ENCODE data around the gene SPTBN2. TPM values are rescaled to one million over a fixed set of nuclear protein-coding genes. Genes with fewer than 3 reads are reported as not detected.

The SPTBN2 gene
- total RNA-seq, 1 experiment from 2014 or later = 51.0 TPM

DNA sequence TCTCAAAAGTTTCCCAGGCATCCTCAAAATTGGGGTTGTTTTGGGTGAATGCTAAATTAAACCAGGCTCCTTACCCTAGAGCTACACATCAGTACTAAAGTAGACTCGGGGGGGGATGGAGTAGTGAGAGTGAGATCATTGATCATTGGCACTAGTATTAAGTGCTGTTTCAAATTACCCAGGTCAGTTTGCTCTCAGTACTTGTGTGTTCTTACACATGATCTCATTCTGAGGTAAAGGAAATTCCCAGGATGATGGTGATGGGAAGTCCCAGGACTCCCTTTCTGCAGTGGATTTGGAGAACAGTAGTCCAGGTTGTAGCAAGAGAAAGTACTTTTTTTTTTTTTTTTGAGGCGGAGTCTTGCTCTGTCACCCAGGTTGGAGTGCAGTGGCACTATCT lies 78.0 kb downstream of the SPTBN2 start:
- no peaks in the 10 kb centered on the region for H3K9me3 ChIP-seq (ENCODE audit: insufficient read depth, low read depth)
- peaks cover 82% of the 10 kb centered on the region; the same call in 1 of the 2 replicates for H3F3A ChIP-seq (ENCODE audit: insufficient read depth, low read depth)
- no peak overlapping the region for H3K4me2 ChIP-seq
- no peak overlapping the region for H2AFZ ChIP-seq
- H3K36me3 ChIP-seq (ENCODE audit: low read depth) = peaks cover 29% of the 10 kb centered on the region
- no peak overlapping the region for H3K4me3 ChIP-seq
- POLR2A ChIA-PET (ENCODE audit: unreplicated experiment) = no interaction called here
- no peaks in the 10 kb centered on the region for H3K4me1 ChIP-seq (replicated peaks; ENCODE audit: insufficient read depth)
- H3K27ac ChIP-seq = no peak overlapping the region
- CTCF ChIA-PET = interaction anchor here (0.6 kb wide), 1 partner anchor 116 kb away, joined by 3 read pairs; no protein-coding TSS in a partner anchor
- H4K20me1 ChIP-seq (ENCODE audit: insufficient read depth) = peaks cover 77% of the 10 kb centered on the region
- TF ChIP-seq, protein P1, sequence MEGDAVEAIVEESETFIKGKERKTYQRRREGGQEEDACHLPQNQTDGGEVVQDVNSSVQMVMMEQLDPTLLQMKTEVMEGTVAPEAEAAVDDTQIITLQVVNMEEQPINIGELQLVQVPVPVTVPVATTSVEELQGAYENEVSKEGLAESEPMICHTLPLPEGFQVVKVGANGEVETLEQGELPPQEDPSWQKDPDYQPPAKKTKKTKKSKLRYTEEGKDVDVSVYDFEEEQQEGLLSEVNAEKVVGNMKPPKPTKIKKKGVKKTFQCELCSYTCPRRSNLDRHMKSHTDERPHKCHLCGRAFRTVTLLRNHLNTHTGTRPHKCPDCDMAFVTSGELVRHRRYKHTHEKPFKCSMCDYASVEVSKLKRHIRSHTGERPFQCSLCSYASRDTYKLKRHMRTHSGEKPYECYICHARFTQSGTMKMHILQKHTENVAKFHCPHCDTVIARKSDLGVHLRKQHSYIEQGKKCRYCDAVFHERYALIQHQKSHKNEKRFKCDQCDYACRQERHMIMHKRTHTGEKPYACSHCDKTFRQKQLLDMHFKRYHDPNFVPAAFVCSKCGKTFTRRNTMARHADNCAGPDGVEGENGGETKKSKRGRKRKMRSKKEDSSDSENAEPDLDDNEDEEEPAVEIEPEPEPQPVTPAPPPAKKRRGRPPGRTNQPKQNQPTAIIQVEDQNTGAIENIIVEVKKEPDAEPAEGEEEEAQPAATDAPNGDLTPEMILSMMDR (conservative IDR thresholded peaks at IDR 0.05) = no peak
- TF ChIP-seq EZH2 (IDR thresholded peaks at IDR 0.05; ENCODE audit: low read depth) = no peak
- BruUV-seq (replicated peaks) = no TSS peak
- intact Hi-C loops (cut with micrococcal nuclease; ENCODE audit: unreplicated experiment) = no loop called here
- H3K27me3 ChIP-seq (ENCODE audit: insufficient read depth, low read depth) = no peaks in the 10 kb centered on the region
- H3K79me2 ChIP-seq (ENCODE audit: low read depth) = peaks cover 55% of the 10 kb centered on the region
- no peak for DNase-seq
- H3K9me2 ChIP-seq (ENCODE audit: insufficient read depth) = no peaks in the 10 kb centered on the region

DNA sequence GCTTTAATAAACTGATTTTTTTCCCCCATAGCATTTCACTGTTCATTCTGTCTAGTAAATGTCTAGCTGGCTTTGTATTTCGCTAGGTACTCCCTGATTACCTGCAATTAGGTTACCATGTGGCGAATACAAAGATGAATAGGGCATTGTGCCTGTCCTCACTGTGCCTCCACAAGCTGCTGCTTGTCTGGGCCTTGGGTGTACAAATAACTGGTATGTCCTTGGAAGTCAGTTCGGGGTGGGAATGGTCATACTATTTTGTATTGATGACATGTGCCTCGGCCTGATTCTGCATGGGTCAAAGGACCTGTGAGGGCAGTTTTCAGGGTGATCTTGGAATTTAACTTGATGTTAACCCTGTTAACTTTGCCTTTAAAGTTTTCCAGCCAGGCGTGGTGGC lies 79.1 kb downstream of the SPTBN2 start:
- H3K9me3 ChIP-seq (ENCODE audit: insufficient read depth, low read depth) = no peaks in the 10 kb centered on the region
- H3K4me3 ChIP-seq = no peak overlapping the region
- no peak overlapping the region for H3K4me2 ChIP-seq
- intact Hi-C loops (cut with micrococcal nuclease; ENCODE audit: unreplicated experiment) = no loop called here
- no peaks in the 10 kb centered on the region for H3K9me2 ChIP-seq (ENCODE audit: insufficient read depth)
- no TSS peak for BruUV-seq (replicated peaks)
- peaks cover 80% of the 10 kb centered on the region for H4K20me1 ChIP-seq (ENCODE audit: insufficient read depth)
- H3K4me1 ChIP-seq (replicated peaks; ENCODE audit: insufficient read depth) = no peaks in the 10 kb centered on the region
- H3K27ac ChIP-seq = no peak overlapping the region
- DNase-seq = no peak
- TF ChIP-seq, protein P1 (conservative IDR thresholded peaks at IDR 0.05) = no peak
- TF ChIP-seq EZH2 (IDR thresholded peaks at IDR 0.05; ENCODE audit: low read depth) = no peak
- POLR2A ChIA-PET (ENCODE audit: unreplicated experiment) = no interaction called here
- H3K27me3 ChIP-seq (ENCODE audit: insufficient read depth, low read depth) = no peaks in the 10 kb centered on the region
- H3F3A ChIP-seq (ENCODE audit: insufficient read depth, low read depth) = peaks cover 80% of the 10 kb centered on the region; the same call in 1 of the 2 replicates
- H3K36me3 ChIP-seq (ENCODE audit: low read depth) = peaks cover 39% of the 10 kb centered on the region
- peaks cover 61% of the 10 kb centered on the region for H3K79me2 ChIP-seq (ENCODE audit: low read depth)
- CTCF ChIA-PET = no interaction called here
- H2AFZ ChIP-seq = no peak overlapping the region

DNA sequence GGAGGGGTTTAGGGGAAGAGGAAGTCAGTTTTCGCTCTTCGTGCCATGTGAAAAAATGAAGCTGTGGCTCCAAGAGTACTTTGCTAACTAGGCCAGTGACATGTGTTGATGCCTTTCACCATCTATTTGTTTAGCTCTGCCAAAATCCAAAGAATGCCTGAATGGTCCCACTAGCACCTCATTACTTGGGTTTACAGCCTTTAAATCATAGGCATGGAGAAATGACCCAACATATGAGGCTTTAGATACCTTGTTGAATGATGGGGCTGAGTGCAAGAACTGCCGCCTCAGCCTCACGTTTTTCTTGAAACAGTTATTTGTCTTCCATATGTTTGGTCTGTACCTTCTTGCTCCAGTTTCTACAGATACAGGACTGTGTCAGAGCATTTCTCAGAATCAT lies 82.2 kb downstream of the SPTBN2 start:
- Histone ChIP-seq H3K4me2 (no peak overlapping the region), H3K27me3 (ENCODE audit: insufficient read depth, low read depth) (no peaks in the 10 kb centered on the region), H3K27ac (no peak overlapping the region), H3K36me3 (ENCODE audit: low read depth) (peaks cover 60% of the 10 kb centered on the region), H3K79me2 (ENCODE audit: low read depth) (peaks cover 83% of the 10 kb centered on the region), H4K20me1 (ENCODE audit: insufficient read depth) (peaks cover 91% of the 10 kb centered on the region), H3K4me3 (no peak overlapping the region), H3K9me2 (ENCODE audit: insufficient read depth) (no peaks in the 10 kb centered on the region), H3K4me1 (replicated peaks; ENCODE audit: insufficient read depth) (peaks cover 10% of the 10 kb centered on the region), H3K9me3 (ENCODE audit: insufficient read depth, low read depth) (no peaks in the 10 kb centered on the region), H3F3A (ENCODE audit: insufficient read depth, low read depth) (peaks cover 75% of the 10 kb centered on the region), H2AFZ (no peak overlapping the region)
- ChIA-PET POLR2A (ENCODE audit: unreplicated experiment) (interaction anchor here (0.7 kb wide), 1 partner anchor 55 kb away, joined by 4 read pairs; no protein-coding TSS in a partner anchor), CTCF (no interaction called here)
- TF ChIP-seq EZH2 (IDR thresholded peaks at IDR 0.05; ENCODE audit: low read depth) = no peak
- TF ChIP-seq, protein P1 (conservative IDR thresholded peaks at IDR 0.05) = no peak
- intact Hi-C loops (cut with micrococcal nuclease; ENCODE audit: unreplicated experiment) = no loop called here
- no TSS peak for BruUV-seq (replicated peaks)
- DNase-seq = no peak

All from PC-9 (cell line).